HG02938 (cell line): ENCODE results near the gene SUPT5H.

Experiments
- ATAC-seq: cut with Tn5 transposase; IDR thresholded peaks from one replicate; pipeline ENCODE4 v1.9.1; 2021; ENCODE audit warnings: mild to moderate bottlenecking, moderate library complexity; ENCODE audit not compliant: unreplicated experiment

Gene SUPT5H

GRCh38 chr19:39494661-39495060 lies 49.3 kb downstream of the SUPT5H start:
- no peak for ATAC-seq

- no peak for ATAC-seq
Measured at GRCh38 chr19:39496063-39496462, 50.7 kb downstream of the SUPT5H start.

GRCh38 chr19:39497701-39497995 lies 52.3 kb downstream of the SUPT5H start:
- ATAC-seq = no peak

DNA sequence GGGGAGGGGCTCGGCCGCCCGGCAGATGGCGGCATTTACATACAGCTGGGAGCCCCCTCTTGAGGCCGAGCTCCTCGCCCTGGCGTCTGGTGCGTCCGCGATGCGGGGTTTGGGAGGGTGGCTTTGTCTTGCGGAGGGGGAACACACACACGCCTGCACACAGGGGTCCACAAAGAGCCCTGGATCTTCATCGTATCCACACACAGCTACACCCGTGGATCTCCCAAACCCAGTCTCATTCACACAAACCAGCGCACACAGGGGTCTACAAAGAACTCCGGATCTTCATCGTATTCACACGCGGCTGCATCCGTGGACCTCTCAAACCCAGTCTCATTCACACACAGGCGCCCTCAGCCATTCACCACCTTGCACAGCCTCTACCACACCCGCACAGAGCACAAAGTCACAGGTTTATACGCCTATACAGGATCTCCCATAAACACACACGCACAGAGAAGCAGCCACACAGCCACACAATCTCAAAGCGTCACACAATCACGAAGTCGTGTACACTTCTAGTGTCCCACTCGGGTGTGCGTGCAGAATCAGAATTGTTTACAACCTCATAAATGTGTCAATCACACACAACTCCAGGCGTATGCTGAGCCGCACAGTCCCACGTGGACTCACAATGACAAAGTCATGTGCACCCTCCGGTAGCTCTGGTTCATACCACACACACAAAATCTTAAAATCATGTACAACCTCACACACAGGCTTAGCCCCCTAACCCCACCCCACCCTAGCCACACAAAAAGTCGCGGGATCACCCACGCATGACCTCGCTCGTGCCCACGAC lies 52.8 kb downstream of the SUPT5H start:
- no peak for ATAC-seq

GRCh38 chr19:39498798-39499642 lies 53.6 kb downstream of the SUPT5H start, which contains the start of gene DLL3:
DLL3 (plus strand) TSS chr19:39498947; CDS start chr19:39498975, 28 bp downstream.
- no peak for ATAC-seq

DNA sequence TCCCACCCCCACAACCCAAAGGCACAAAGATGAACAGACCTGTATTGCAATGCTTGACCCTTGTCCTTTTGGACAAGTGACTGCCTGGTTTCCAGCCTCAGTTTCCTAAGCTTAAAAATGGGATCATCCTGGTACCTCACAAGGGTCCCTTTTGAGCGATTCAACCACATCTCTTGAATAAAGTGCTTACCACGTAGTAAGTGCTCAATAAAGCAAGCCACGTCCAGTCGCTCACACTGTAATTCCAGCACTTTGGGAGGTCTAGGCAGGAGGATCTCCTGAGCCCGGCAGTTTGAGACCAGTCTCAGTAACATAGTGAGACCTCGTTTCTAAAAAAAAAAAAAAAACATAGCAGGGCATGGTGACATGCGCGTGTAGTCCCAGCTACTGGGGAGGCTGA lies 54.5 kb downstream of the SUPT5H start:
- no peak for ATAC-seq

DNA sequence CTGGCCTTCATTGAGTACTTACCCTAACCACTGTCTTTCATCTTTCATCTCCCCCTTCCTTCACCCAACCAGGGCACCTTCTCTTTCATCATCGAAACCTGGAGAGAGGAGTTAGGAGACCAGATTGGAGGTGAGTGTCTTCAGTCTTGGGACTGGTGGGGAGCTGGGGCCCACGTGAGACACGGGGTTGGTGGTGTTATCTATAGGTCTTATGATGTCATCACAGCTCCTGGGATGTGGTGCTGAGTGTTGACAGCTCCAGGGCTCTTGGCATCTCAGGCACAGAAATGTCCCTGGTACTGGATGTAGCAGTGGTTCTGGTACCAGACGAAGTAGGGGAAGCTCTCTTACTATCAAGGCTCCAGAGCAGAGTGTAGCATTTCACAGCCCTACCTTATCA lies 55.2 kb downstream of the SUPT5H start:
- no peak for ATAC-seq

- ATAC-seq = no peak
Measured at GRCh38 chr19:39501340-39501739, 56.0 kb downstream of the SUPT5H start.

DNA sequence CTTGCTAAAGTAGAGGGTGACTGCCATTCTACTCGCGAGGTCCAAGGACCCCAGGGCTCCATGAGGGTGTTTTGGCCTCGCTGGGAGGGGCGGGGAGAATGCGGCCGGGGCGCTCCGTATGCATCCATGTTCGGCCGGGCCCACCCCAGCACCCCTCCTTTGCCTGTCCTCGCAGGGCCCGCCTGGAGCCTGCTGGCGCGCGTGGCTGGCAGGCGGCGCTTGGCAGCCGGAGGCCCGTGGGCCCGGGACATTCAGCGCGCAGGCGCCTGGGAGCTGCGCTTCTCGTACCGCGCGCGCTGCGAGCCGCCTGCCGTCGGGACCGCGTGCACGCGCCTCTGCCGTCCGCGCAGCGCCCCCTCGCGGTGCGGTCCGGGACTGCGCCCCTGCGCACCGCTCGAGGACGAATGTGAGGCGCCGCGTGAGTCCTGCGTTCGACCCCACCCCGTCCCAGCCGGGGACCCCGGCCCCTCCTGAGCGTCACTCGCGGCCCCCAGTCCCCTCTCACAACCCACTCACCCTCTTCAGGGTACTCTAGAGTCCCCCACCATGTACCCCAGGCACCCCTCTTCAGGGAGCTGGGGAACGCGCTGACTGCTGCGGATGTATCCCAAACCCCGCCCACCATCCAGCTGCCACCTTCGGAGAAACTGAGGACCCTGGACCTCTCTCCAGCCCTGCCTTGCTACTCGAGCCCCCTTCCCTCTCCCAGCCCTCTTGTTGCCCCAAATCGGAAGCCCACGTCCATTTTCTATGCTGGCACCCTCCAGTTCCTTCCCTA lies 57.4 kb downstream of the SUPT5H start:
- ATAC-seq = no peak

DNA sequence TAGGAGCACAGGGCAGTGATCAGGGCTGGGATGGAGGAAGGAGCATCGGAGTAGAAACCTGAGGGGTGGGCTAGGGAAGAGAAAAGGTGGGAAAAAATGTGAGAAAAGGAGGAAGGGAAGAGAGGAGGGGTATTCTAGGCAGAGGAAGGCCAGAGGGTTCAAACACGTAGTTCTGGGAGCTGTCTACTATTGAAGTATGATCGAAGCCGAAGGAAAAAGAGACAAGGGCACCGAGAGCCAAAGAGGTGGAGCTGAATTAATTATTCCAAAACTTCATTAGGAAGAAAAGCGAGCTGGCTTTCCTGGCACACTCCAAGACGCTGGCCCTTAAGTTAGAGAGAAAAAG lies 61.2 kb downstream of the SUPT5H start:
- ATAC-seq = no peak

DNA sequence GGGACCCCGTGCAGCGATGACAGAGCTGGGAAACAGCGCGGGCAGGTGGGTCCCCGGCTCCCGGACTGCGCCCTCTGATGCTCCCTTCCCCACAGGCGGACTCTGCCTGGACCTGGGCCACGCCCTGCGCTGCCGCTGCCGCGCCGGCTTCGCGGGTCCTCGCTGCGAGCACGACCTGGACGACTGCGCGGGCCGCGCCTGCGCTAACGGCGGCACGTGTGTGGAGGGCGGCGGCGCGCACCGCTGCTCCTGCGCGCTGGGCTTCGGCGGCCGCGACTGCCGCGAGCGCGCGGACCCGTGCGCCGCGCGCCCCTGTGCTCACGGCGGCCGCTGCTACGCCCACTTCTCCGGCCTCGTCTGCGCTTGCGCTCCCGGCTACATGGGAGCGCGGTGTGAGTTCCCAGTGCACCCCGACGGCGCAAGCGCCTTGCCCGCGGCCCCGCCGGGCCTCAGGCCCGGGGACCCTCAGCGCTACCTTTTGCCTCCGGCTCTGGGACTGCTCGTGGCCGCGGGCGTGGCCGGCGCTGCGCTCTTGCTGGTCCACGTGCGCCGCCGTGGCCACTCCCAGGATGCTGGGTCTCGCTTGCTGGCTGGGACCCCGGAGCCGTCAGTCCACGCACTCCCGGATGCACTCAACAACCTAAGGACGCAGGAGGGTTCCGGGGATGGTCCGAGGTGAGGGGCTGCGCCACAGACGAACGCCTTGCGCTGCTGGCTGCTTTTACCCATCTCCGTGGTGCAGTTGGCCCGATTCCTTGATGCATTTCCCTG lies 61.7 kb downstream of the SUPT5H start:
- no peak for ATAC-seq

DNA sequence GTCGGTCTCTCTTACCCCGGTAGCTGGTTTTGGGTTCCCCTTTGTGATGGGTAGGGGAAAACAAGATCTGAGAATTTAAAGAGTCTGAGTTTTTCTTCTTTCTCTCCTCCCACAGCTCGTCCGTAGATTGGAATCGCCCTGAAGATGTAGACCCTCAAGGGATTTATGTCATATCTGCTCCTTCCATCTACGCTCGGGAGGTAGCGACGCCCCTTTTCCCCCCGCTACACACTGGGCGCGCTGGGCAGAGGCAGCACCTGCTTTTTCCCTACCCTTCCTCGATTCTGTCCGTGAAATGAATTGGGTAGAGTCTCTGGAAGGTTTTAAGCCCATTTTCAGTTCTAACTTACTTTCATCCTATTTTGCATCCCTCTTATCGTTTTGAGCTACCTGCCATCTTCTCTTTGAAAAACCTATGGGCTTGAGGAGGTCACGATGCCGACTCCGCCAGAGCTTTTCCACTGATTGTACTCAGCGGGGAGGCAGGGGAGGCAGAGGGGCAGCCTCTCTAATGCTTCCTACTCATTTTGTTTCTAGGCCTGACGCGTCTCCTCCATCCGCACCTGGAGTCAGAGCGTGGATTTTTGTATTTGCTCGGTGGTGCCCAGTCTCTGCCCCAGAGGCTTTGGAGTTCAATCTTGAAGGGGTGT lies 62.5 kb downstream of the SUPT5H start:
- no peak for ATAC-seq

DNA sequence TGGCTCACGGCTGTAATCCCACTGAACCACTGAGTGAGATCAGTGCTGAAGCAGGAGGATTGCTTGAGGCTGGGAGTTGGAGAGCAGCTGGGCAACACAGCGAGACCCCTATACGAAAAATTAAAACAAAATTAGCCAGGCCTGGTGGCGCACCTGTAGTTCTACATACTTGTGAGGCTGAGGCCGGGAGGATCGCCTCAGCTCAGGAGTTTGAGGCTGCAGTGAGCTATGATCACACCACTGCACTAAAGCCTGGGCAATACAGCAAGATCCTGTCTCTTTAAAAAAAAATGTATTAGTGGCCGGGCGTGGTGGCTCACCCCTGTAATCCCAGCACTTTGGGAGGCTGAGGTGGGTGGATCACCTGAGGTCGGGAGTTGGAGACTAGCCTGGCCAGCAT lies 63.2 kb downstream of the SUPT5H start:
- no peak for ATAC-seq

GRCh38 chr19:39509233-39509632 lies 63.9 kb downstream of the SUPT5H start:
- no peak for ATAC-seq

DNA sequence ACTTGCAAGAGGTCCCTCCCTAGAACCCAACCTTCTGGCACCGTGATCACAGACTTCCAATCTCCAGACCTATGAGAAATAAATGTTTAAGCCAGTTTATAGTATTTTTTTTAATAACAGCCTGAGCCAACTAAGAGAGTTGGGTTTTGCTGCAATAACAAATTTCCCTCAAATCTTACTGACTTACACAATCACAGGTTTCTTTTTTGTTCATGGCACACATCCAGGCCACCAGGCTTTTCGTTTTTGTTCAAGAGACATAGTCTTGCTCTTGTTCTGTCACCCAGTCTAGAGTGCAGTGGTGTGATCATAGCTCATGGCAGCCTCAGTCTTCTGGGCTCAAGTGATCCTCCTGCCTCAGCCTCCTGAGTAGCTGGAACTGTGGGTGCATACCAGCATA lies 67.6 kb downstream of the SUPT5H start:
- ATAC-seq = no peak

DNA sequence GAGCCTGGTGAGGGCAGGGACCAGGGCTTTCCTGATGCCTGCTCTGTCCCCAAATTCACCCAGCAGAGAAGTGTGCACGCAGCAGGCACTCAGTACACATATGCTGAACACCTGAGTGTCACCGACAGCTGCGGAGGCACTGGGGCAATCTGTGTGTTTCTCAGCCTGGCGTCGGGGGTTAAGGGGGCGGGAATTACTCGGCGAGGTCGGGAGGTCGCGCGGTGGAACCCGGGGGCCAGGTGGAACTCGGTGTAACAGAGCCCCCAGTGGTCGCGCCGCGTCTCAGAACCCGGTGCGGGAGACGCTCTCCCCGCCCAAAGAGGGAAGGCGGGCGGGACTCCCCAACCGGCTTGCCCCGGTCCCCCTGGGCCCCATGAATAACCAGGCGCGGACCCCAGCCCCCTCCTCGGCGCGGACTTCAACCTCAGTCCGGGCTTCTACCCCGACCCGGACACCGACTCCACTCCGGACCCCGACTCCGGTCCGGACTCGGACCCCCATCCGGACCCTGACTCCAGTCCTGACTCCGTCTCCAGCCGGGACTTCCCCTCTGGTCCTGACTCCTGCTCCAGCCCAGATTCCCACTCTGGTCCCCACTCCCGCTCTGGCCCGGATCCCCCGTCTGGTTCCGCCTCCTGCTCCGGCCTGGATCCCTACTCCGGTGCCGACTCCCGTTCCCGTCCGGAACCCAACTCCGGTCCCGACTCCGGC lies 69.6 kb downstream of the SUPT5H start, which contains the start of gene SELENOV:
TSS of gene SELENOV (plus strand) at position 300 of the 711 bp plus-strand sequence. CDS start at position 374, 74 bp downstream.
- no peak for ATAC-seq

DNA sequence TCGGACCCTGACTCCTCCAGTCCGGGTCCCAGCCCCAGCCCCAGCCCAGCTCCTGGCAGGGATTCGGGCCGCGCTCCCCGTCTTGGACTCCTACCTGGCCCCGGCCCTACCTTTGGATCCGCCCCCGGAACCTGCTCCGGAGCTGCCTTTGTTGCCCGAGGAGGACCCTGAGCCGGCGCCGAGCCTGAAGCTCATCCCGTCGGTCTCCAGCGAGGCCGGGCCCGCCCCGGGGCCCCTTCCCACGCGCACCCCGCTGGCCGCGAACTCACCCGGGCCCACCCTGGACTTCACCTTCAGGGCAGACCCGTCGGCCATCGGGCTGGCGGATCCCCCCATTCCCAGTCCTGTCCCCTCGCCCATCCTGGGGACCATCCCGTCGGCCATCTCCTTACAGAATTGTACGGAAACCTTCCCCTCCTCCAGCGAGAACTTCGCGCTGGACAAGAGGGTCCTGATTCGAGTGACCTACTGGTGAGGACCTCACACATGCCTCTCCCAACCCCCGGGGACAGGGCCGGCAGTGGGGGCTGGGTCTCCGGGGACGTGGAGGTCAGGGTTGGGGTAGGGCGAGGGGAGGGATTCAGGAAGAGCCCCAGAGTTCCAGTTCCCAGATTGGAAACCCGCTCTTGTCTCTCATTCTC lies 70.3 kb downstream of the SUPT5H start:
- no peak for ATAC-seq

- no peak for ATAC-seq
Measured at GRCh38 chr19:39516270-39516669, 70.9 kb downstream of the SUPT5H start.

DNA sequence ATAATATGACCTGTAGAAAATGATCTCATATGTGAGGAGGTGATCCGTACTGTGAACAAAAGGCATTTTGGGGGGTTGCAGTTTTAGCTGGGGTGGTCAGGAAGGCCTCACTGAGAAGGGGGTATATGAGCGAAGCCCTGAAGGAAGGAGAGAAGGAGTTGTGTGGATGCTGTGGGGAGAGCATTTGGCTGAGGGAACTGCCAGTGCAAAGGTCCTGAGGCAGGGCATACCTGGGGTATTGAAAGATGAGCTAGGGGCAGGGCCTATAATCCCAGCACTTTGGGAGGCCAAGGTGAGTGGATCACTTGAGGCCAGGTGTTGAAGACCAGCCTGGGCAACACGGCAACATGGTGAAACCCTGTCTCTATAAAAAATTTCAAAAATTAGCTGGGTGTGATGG lies 72.0 kb downstream of the SUPT5H start:
- ATAC-seq = no peak
